GM10266 (cell line): ENCODE results near the gene PAM16.

Experiments
- DNase-seq: peaks from one replicate; pipeline ENCODE4 v3.0.0; 2012; ENCODE audit errors: extremely low spot score
- TF ChIP-seq, protein P1 (sequence below): IDR thresholded peaks from 2 replicates; pipeline ENCODE4 v1.5.1; 2012; ENCODE audit warnings: mild to moderate bottlenecking, low read depth; ENCODE audit not compliant: control insufficient read depth, insufficient read depth; ENCODE audit errors: missing control alignments

The PAM16 gene

GRCh38 chr16:4351880-4352279 is 759 bp upstream of the PAM16 start:
- DNase-seq = no peak
- TF ChIP-seq, protein P1, sequence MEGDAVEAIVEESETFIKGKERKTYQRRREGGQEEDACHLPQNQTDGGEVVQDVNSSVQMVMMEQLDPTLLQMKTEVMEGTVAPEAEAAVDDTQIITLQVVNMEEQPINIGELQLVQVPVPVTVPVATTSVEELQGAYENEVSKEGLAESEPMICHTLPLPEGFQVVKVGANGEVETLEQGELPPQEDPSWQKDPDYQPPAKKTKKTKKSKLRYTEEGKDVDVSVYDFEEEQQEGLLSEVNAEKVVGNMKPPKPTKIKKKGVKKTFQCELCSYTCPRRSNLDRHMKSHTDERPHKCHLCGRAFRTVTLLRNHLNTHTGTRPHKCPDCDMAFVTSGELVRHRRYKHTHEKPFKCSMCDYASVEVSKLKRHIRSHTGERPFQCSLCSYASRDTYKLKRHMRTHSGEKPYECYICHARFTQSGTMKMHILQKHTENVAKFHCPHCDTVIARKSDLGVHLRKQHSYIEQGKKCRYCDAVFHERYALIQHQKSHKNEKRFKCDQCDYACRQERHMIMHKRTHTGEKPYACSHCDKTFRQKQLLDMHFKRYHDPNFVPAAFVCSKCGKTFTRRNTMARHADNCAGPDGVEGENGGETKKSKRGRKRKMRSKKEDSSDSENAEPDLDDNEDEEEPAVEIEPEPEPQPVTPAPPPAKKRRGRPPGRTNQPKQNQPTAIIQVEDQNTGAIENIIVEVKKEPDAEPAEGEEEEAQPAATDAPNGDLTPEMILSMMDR = no peak

DNA sequence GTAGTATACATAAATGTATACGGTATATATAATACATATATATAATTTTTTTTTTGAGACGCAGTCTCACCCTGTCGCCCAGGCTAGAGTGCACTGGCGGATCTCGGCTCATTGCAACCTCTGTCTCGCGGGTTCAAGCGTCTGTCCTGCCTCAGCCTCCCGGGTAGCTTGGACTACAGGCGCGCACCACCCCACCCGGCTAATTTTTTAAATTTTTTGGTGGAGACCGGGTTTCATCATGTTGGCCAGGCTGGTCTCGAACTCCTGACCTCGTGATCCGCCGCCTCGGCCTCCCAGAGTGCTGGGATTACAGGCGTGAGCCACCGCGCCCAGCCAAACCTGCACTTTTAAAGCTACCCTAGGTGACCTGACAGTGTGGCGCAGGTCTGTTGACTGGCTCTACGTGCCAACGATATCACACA is 745 bp downstream of the PAM16 start:
- TF ChIP-seq, protein P1 = no peak
- DNase-seq = no peak

DNA sequence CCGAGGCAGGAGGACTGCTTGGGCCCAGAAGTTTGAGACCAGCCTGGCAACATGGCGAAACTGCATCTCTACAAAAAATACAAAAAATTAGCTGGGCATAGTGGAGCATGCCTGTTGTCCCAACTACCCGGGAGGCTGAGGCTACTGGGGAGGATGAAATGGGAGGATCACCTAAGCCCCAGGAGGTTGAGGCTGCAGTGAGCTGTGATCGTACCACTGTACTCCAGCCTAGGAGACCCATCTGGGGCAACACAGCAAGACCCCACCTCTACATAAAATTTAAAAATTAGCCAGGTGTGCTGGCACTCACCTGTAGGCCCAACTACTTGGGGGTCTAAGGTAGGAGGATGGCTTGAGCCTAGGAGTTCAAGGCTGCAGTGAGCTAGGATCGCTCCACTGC is 1.8 kb downstream of the PAM16 start:
- DNase-seq = no peak
- TF ChIP-seq, protein P1 = no peak

- TF ChIP-seq, protein P1 = no peak
- DNase-seq = no peak
Observed at GRCh38 chr16:4347765-4348509, 3.2 kb downstream of the PAM16 start.

DNA sequence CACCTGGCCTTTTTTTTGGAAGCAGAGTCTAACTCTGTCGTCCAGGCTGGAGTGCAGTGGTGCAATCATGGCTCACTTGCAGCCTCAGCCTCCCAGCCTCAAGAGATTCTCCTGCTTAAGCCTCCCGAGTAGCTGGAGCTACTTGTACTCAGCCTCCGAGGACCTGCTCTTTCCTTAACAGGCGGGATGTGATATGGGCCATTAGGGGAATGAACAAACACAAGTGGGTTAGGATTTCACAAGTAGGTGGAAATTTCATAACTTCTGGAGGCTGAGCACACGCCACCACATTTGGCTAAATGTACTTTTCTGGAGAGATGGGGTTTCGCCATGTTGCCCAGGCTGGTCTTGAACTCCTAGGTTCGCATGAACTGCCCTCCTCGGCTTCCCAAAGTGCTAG is 4.1 kb downstream of the PAM16 start:
- no peak for DNase-seq
- TF ChIP-seq, protein P1 = no peak

- TF ChIP-seq, protein P1 = no peak
- no peak for DNase-seq
Observed at GRCh38 chr16:4345836-4346781, 5.0 kb downstream of the PAM16 start.
